GM18519 (cell line): ENCODE results near the gene FIP1L1.
"Not testable (repeated sequence)": the region's sequence is repeated elsewhere in the genome, so short reads cannot be mapped to it uniquely, and the experiment has no call there.

ENCODE experiments used
- ATAC-seq: cut with Tn5 transposase; IDR thresholded peaks from one replicate; pipeline ENCODE4 v1.9.1; 2021; ENCODE audit warnings: mild to moderate bottlenecking, moderate library complexity; ENCODE audit not compliant: unreplicated experiment, low FRiP score

Gene FIP1L1, protein sequence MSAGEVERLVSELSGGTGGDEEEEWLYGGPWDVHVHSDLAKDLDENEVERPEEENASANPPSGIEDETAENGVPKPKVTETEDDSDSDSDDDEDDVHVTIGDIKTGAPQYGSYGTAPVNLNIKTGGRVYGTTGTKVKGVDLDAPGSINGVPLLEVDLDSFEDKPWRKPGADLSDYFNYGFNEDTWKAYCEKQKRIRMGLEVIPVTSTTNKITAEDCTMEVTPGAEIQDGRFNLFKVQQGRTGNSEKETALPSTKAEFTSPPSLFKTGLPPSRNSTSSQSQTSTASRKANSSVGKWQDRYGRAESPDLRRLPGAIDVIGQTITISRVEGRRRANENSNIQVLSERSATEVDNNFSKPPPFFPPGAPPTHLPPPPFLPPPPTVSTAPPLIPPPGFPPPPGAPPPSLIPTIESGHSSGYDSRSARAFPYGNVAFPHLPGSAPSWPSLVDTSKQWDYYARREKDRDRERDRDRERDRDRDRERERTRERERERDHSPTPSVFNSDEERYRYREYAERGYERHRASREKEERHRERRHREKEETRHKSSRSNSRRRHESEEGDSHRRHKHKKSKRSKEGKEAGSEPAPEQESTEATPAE

DNA sequence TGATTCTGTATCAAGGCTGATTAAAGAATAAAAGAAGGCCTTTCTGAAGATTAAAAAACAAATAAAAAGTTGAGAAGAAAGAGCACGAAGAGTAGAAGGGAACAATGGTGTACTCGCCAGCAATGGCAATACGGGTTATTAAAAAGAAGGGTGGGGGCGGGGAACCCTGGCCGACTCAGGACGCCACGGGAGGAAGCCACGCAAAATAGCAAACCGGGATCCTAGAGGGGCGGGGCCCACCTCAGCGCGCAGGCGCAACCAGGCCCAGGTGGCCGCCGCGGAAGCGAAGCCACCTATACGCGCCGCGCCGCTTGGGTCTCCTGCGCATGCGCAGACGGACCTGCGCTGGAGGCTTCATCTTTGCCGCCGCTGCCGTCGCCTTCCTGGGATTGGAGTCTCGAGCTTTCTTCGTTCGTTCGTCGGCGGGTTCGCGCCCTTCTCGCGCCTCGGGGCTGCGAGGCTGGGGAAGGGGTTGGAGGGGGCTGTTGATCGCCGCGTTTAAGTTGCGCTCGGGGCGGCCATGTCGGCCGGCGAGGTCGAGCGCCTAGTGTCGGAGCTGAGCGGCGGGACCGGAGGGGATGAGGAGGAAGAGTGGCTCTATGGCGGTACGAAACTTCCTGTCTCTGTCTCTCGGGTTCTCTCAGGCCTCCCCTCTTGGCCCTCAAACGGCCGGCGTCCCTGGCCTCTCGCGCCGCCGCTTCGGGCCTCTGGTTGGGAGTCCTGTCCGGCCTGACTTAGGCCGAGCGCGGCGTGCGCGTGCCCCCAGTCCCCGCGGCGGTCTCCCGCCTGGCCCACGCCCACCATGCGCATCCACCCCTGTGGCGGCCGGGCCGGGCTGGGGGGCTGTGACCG, at the start of gene FIP1L1:
TSS of gene FIP1L1 (plus strand) at position 323 of the 852 bp plus-strand sequence. CDS start at position 521, 198 bp downstream.
- ATAC-seq: peak; percentile 79

DNA sequence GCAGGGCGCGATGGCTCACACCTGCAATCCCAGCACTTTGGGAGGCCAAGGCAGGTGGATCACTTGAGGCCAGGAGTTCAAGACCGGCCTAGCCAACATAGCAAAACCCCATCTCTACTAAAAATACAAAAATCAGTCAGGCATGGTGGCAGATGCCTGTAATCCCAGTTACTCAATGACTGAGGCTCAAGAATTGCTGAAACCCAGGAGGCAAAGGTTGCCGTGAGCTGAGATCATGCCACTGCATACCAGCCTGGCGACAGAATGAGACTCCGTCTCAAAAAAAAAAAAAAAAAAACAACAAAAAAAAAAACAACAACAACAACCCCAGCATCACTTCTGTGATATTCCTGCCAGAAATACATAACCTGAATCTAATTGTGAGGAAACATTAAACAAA, 42.5 kb upstream of the FIP1L1 start:
- not testable (repeated sequence) for ATAC-seq

DNA sequence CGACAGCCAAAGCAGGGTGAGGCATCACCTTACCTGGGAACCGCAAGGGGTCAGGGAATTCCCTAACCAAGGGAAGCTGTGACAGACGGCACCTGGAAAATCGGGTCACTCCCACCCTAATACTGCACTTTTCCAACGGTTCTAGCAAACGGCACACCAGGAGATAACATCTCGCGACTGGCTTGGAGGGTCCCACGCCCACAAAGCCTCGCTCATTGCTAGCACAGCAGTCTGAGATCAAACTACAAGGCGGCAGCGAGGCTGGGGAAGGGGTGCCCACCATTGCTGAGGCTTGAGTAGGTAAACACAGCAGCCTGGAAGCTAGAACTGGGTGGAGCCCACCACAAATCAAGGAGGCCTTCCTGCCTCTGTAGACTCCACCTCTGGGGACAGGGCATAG, 37.3 kb upstream of the FIP1L1 start:
- ATAC-seq: not testable (repeated sequence)

DNA sequence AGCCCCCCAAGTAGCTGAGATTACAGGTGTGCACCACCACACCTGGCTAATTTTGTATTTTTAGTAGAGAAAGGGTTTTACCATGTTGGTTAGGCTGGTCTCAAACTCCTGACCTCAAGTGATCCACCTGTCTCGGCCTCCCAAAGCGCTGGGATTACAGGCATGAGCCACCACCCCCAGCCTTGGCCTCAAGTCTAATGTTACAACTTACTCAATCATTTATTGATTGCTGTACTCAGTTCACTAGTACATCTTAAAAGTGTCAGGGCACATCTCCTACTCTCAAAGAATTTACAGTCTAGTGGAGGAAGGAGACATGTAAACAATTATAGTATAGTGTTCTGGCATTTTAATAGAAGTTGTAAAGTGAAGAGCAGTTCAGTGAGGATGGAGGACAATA, 31.0 kb upstream of the FIP1L1 start:
- ATAC-seq: not testable (repeated sequence)

DNA sequence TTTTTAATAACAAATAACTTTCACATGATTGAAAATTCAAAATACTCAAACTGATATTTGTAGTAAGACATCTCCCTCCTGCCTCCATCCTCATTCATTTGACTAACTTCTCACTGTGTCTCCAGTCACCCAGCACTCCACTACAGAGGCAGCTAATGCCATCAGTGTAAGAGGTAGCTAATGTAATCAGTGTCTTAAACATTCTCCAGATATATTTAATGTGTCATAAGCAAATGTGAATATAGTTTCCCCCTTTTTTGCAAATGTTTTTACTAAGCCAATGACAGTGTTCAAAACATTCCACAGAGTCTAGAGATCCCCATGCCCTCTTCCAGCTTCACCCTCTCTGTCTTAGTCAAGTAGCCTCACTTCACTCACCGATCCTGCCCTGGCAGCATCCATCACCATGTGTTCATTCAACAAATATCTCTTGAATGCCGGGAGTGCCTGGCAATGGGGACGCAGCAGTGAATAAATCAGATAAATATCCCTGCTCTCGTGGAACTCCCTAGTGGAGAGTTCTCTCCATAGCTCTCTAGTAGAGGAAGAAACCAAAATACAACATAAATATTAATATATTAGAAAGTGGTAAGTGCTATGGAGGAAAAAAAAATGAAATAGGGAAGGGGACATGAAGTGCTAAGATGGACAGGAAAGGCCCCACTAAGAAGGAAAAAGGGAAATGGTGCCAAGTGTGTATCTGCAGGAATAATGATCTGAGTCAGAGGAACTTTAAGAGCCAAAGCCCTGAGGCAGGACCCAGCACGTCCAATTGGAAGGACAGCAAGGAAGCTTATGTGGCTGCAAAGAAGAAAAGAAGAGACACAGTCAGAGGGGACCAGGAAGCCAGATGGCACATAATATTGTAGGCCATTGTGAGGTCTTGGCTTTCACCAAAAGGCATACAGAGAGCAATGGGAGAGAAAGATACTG, 30.3 kb upstream of the FIP1L1 start:
- no peak for ATAC-seq

DNA sequence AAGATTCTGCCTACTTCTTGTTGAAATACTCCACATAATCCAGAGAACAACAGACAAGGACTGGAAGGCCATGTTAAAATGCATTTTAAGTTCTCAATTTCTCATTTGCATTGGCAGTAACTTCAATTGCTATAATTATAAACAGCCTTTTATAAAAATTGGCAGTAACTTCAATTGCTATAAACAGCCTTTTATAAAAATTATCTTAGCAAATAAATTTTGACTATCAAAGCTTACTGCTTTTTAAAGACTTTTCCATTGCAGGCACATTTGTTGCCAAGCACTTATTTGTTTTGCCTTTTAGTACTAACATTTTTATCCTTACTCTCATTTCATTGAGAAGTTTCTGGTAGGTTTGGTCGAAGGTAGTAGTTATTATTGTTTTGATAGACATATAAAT, 29.4 kb upstream of the FIP1L1 start:
- ATAC-seq: no peak

DNA sequence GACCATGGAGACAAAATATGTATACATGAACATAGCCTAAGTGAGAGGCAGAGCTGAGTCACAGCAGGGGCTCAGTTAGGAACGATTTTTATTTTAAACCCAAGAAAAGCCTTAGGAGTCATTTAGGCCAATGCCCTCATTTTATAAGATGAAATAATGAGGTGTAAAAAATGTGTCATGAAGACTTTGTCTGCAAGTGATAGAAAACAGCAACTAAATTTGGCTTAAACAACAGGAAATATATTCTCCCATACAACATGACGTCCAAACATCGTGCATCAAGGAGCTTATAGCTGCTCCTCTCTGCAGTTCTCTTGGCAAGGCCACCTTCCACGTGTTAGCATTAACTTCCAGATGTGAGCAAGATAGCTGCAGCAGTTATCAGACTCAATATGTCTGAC, 28.4 kb upstream of the FIP1L1 start:
- ATAC-seq: no peak

DNA sequence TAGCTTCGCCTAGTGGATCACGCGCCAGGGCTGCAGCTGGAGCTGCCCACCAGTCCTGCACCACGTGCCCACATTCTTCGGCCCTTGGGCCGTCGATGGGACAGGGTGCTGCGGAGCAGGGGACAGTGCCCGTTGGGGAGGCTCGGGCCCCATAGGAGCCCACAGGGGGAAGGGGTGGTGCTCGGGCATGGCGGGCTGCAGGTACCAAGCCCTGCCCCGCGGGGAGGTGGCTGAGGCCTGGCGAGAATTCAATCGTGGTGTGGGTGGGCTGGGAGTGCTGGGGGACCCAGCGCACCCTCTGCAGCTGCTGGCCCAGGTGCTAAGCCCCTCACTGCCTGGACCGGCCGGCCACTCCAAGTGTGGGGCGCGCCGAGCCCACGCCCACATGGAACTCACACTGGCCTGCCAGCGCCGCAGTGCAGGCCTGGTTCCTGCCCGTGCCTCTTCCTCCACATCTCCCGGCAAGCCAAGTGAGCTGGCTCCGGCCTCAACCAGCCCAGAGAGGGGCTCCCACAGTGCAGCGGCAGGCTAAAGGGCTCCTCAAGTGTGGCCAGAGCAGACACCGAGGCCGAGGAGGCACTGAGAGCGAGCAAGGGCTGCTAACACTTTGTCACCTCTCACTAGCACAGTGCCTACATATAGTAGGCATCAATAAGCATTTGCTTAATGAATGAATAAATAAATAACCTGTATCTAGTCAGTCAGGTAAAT, 23.3 kb upstream of the FIP1L1 start:
- ATAC-seq: no peak

DNA sequence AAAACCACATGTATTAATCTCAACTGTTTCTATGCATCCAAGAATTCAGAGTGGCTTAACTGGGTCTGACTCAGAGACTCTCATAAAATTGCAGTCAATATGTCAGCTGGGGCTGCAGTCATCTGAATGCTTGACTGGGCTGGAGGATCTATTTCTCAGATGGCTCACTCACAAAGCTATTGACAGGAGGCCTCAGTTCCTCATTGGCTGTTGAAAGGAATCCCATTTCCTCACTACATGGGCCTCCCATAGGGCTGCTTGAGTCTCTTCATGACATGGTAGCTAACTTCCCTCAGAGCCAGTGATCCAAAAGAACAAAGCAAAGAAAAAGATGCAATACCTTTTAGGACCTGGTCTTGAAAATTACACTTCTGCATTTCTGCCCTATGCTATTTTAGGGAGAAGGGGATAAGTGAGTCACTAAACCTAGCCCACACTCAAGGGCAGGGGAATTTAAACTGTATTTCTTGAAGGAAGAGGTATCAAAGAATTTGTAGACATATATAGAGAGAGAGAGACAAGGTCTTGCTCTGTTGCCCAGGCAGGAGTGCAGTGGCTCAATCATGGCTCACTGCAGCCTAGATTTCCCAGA, 21.4 kb upstream of the FIP1L1 start:
- no peak for ATAC-seq

DNA sequence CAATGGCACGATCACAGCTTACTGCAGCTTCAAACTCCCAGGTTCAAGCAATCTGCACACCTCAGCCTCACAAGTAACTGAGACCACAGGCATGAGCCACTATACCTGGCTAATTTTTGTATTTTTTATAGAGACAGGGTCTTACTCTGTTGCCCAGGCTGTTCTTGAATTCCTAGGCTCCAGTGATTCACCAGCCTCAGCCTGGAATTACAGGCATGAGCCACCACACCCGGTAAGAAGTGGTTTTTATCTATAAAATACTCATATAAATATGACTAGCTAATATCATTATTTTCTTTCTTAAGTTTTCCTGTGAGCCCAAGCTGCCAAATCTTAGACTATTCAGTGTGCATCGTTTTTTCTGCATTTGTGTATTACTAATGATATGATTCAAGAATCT, 16.0 kb upstream of the FIP1L1 start:
- ATAC-seq: no peak

DNA sequence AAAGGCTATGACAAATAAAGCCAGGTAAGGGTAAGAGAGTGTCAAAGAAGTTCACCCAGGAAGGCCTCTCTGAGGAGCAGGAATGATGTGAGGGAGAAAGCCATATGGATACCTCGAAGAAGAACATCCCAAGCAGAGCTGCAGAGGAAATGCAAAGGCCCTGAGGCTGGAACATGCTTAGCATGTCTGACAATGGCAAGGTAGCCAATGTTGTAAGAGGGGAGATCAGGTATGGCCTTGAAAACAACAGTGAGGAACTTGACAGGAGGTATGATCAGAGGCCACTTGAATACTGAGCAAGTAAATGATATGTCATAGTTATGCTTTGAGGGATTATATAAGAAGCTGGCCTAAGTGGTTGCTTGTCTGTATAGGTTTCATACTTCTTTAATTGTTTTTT, 15.3 kb upstream of the FIP1L1 start:
- ATAC-seq: no peak

DNA sequence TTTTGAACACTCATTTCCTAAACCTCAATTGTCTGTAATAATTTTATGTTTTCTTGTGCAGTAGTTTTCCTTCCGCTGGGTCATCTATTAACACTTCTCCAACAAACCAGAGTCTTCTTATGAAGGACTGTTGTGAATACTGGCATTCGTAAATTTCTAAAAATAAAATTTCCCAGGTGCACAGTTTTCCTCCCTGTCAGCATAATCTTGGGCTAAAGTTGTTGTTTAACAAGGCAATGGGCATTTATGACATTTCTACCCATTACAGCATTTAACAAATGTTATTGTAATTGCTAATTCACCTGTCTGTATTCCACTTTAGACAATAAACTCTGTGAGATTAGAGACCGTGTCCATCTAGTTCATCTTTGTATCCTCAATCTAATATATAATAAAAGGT, 12.8 kb upstream of the FIP1L1 start:
- no peak for ATAC-seq

DNA sequence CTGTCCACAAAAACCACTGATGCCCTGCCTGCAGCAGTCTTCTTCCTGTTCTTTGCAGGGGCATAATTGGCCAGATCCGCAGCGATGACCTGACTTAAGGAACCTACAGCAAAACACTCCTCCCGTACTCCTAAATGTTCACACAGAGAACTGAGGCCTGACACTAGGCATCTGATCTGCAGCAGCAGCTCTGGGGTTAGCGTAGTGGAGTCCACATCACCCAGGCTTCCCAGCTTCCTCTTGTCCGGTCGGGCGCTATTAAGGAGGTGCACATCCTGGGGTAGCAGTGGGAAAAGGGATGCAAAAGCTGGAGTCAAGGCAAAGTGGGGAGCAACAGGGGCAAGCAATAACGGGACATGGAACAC, 12.3 kb upstream of the FIP1L1 start:
- no peak for ATAC-seq

DNA sequence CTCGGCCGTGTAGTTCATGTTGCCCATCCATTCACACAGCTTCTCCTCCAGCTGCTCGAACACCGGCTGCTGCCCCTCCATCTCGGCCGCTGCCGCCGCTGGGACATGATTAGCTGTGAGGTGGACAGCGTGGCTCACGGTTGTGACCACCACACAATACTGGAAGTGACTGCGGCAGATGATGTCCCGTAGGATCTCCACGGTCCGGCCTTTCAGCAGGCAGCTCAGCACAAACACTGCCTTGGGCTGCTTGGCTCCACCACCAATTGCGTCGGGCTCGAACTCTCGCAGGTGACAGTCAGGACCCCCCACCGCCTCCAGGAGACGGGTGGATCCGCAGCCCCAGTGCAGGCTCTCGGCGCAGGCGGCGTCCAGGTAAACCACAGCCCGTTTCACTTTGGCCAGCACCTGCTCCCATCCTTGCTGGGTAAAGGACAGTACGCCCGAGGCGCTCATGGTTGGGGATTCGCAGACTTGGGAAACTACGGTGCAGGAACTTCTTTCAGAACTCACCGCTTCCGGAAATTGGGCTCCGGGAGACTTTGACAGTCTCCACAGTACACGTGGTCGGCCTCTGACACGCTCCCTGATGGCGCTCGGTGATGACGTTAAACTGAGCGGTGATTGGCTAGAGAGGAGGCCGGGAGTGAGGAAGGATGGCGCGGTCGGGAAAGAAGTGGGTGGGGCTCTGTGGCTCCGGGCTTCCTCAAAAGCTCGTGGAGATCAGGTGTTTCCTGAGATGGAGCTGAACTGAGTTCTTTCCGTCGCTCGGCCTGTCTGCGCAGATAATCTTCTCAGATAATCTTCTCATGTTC, 11.7 kb upstream of the FIP1L1 start, which contains the start of gene SCFD2:
TSS of gene SCFD2 (minus strand) at position 576 of the 815 bp plus-strand sequence.
- peak; percentile 87 for ATAC-seq

DNA sequence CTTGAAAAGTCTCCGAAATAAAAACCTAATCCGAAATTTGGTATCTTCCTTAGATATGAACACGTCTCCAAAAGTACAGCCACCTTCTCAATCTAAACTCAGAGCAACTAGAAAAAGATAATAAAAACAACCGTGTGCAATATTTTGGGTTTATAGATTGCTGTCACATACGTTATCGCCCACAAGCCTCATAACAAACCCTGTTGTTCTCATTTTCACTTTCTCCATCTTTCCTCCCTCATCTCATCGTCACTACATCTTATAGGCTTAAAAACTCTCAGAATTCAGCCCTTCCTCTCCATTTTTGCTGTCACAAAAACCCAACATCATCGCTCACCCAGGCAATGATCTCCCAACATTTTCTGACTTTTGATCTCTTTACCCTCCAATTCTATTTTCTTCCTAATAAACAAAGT, 11.1 kb upstream of the FIP1L1 start:
- peak; percentile 8 for ATAC-seq

DNA sequence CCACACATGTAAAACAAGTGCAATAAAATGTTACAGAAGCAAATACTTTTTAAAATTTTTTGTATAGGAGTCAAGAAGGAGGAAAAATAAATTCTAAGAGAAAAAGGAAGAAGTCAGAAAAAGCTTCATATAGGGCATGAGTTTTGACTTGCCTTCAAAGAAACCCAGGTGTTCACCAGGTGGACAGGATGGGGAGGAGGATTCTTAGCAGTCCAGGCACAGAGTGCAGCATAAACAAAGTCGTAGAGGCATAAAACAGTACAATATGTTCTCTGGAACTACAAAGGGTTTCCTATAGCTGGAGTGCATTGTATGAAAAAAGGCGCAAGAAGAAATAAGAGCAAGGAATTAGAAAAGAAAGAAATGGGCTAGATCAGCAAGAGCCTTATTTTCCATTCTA, 9.7 kb upstream of the FIP1L1 start:
- ATAC-seq: no peak

DNA sequence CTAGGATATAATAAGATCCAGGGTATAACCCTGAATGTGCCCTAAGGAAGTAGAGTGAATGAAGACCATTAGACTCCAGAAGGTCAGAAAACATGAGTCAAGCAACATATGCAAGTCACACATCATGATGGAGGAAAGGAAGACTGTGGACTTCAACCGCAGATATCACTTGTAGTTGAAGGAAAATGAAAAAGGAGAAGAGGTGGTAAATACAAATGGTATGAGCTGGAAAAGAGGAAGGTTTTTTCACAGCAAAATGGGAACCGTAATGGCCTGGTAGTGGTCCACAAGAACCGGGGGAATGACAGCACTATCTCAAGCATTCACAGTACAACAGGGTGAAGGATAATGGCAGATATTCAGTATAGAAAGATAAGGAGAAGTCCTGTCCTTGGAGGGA, 6.4 kb upstream of the FIP1L1 start:
- ATAC-seq: no peak

DNA sequence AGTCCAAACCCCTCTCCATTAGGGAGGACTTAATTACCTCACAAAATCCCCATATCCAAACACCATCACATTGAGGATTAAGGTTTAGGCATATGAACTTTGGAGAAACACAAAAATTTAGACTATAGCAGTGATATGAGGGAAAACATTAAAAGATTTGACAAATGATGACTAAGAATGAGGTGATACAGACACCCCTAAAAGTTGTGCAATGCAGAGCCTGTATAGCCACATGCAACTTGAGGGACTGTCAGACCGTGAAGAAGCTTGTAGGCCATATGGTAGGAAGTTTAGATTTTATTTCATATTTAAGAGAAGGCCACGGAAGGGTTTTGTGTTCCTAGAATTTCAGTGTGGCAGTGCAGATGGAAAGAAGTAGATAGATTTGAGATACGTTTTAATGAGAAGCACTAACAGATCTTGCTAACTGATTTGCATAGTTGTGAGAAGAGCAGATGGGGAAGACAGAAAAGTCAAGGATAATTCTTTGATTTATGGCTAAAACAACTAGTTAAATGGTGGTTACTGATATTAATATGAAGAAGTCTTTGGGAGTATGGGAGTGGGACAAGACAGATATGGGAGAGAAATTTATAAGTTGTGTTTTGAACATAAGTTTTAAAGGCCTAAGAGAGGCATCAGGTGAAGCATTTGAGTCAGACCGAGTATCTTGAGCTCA, 5.5 kb upstream of the FIP1L1 start:
- ATAC-seq: no peak
